Thymus (tissue), 11 donors: Measurements from ENCODE around the gene MAN1C1. TPM values are rescaled to one million over a fixed set of nuclear protein-coding genes. Genes with fewer than 3 reads are reported as not detected.

ENCODE experiments used
- DNase-seq, 9 donors: peaks; one replicate each; pipeline ENCODE4 v3.0.0-alpha.2; 2013; ENCODE audit warnings: low spot score in 9 of 9, low read depth in 6 of 9, missing footprints in 1 of 9
- H3K27ac ChIP-seq, 2 donors: one replicate each; pipeline ENCODE4 v1.5.1; 2013; ENCODE audit warnings: control low read depth in 1 of 2, low read depth in 1 of 2, low read length in 1 of 2, mild to moderate bottlenecking in 1 of 2, moderate library complexity in 1 of 2
- H3K27me3 ChIP-seq, 2 donors: one replicate each; pipeline ENCODE4 v1.5.1; 2013; ENCODE audit warnings: low read length in 1 of 2; ENCODE audit not compliant: control insufficient read depth in 2 of 2, insufficient read depth in 1 of 2
- H3K36me3 ChIP-seq, 2 donors: one replicate each; pipeline ENCODE4 v1.5.1; 2013; ENCODE audit warnings: low read length in 1 of 2, mild to moderate bottlenecking in 1 of 2, moderate library complexity in 1 of 2; ENCODE audit not compliant: control insufficient read depth in 2 of 2, insufficient read depth in 2 of 2
- H3K4me1 ChIP-seq, 2 donors: one replicate each; pipeline ENCODE4 v1.5.1; 2013; ENCODE audit warnings: low read length in 2 of 2; ENCODE audit not compliant: control insufficient read depth in 2 of 2, insufficient read depth in 2 of 2
- H3K4me3 ChIP-seq, 2 donors: one replicate each; pipeline ENCODE4 v1.5.1; 2013; ENCODE audit warnings: low read length in 2 of 2, control low read depth in 1 of 2, mild to moderate bottlenecking in 1 of 2
- H3K9me3 ChIP-seq, 2 donors: one replicate each; pipeline ENCODE4 v1.5.1; 2013; ENCODE audit warnings: low read length in 1 of 2, mild to moderate bottlenecking in 1 of 2; ENCODE audit not compliant: control insufficient read depth in 2 of 2, insufficient read depth in 1 of 2
- WGBS: extraction: QIAGEN DNeasy Blood & Tissue Kit; methylation state at CpG from one replicate; pipeline ENCODE4 v1.1.7; 2013; 5-methylcytosine and 5-hydroxymethylcytosine counted together
- polyA plus RNA-seq: library from polyadenylated mRNA; stranded (reverse); fragments of 200-250 nt; gene quantifications from one replicate; pipeline ENCODE4 v1.2.3, GENCODE V29; 2013
- total RNA-seq: library from RNA; stranded (reverse); fragments of 120-200 nt; gene quantifications from one replicate; pipeline ENCODE4 v1.2.4, GENCODE V29; 2013
- donor health status: healthy.

MAN1C1 gene
- total and polyA plus RNA-seq, 2 donors, result 9.7 to 18.4 TPM

GRCh38 chr1:25727635-25728286 is 111.2 kb downstream of the MAN1C1 start:
- H3K36me3 ChIP-seq, result no peaks in the 10 kb centered on the region
- H3K4me3 ChIP-seq, result no peak overlapping the region
- peaks cover 0 to 15% of the 10 kb centered on the region in 2 donors for H3K27me3 ChIP-seq
- WGBS, result 85% methylated on average over 12 of the region's 12 CpGs
- no peak for DNase-seq
- peaks cover 4 to 13% of the 10 kb centered on the region in 2 donors for H3K4me1 ChIP-seq
- no peak overlapping the region for H3K27ac ChIP-seq
- no peaks in the 10 kb centered on the region for H3K9me3 ChIP-seq

DNA sequence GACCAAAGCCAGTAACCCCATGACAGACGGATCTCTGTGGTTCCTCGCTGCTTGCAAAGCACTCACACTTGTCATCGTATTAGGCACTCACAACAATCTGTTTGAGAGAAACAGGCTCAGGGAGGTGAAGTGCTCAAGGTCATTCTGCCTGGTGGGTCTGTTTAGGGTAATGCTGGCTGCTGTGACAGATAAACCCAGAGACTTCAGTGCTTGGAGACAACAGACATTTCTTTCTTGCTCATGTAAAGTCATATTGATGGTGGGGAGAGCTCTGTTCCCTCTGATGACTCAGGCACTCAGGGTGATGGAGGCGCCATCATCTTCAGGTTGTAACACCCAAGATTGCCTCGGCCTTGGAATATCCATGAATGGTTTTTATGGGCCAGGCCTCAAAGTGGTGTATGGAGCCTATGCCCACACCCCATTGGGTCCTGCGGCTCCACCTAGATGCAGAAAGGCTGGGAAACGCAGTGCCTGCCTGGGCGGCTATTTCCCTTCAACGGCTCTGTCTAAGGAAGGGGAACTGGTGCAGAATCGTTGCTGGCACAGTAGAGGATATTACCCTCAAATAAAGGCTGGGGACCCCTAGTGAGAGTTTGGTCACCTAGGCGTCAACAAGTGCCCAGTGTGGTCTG is 111.8 kb downstream of the MAN1C1 start:
- no peak for DNase-seq
- H3K4me3 ChIP-seq, result no peak overlapping the region
- no peak overlapping the region for H3K27ac ChIP-seq
- H3K4me1 ChIP-seq, result peaks cover 4 to 13% of the 10 kb centered on the region in 2 donors
- H3K9me3 ChIP-seq, result no peaks in the 10 kb centered on the region
- WGBS, result 92% methylated on average over 11 of the region's 11 CpGs
- H3K27me3 ChIP-seq, result peaks cover 0 to 18% of the 10 kb centered on the region in 2 donors
- no peaks in the 10 kb centered on the region for H3K36me3 ChIP-seq

DNA sequence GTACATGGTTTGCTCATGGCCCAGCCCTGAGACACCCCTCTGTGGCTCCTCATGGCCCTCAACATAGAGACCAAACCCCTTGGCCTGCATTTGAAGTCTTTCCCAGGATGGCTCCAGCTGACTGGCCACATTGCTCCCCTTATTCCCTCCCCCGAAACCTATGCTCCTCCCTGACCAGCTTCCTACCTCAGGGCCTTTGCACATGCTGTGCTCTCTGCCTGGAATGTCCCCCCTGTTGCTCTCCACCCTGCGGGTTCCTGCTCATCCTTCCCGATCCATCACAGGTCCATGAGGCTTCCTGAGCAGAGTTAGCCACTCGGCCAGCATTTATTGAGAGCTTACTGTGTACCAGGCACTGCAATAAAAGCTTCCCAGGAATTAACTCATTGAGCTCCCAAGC is 112.5 kb downstream of the MAN1C1 start:
- WGBS, result 100% methylated on average over 4 of the region's 4 CpGs
- Histone ChIP-seq H3K27ac (no peak overlapping the region), H3K4me1 (peaks cover 4 to 13% of the 10 kb centered on the region in 2 donors), H3K36me3 (no peaks in the 10 kb centered on the region), H3K27me3 (peaks cover 0 to 18% of the 10 kb centered on the region in 2 donors), H3K9me3 (no peaks in the 10 kb centered on the region), H3K4me3 (no peak overlapping the region)
- no peak for DNase-seq

DNA sequence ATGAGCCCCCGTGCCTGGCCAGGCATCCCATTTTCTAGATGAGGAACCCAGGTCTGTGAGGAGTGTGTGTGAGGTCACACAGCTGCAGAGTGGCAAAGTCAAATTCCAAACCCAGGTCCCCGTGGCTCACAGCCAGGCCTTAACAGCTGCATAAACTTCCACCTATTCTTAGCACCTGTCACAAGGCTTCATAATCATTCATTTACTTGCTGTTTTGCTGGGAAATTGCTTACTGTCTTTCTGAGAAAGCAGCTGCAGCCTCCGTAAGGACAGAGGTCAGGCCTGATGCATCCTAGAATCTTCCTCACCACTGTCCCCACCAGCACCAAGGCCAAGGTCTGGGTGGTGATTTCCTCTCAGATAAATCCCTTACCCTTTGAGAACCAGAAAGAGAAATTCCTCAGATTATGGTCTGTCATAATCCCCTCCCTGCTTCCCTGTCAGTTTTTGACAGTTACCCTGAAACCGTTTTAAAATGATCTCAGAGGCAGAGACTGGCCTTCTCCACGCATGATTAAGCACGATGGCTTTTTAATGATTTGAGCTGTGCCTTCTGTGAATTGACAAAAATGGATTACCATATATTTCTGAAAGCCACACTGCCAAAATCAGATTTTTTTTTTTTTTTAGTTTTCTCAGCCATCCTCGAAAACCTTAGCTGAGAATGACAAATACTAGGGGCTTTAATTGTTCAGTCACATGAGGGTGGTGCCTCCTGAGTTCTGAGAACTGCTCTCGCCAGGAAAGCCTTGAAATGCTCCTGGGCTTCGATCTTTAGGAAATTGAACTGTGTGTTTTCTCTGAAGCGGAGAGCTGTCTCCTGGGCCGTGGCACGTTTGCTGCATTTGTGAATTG is 113.4 kb downstream of the MAN1C1 start:
- no peak overlapping the region for H3K4me3 ChIP-seq
- WGBS, result 64% methylated on average over 12 of the region's 12 CpGs
- no peak for DNase-seq
- no peak overlapping the region for H3K27ac ChIP-seq
- H3K4me1 ChIP-seq, result peaks cover 4 to 13% of the 10 kb centered on the region in 2 donors
- no peaks in the 10 kb centered on the region for H3K9me3 ChIP-seq
- H3K27me3 ChIP-seq, result peaks cover 0 to 16% of the 10 kb centered on the region in 2 donors
- H3K36me3 ChIP-seq, result no peaks in the 10 kb centered on the region

DNA sequence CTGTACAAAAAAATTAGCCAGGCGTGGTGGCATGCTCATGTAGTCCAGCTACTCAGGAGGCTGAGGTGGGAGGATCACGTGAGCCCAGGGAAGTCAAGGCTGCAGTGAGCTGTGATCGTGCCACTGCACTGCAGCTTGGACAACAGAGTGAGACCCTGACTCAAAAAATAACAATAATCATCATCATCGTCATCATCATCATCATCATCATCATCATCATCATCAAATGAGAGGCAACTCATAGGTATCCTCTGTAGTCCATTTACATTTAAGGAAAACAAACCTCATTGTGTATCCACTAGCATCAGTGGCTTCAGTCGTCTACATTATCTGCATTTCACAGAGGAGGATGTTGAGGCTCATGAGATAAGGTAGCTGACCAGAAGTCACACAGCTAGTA is 114.6 kb downstream of the MAN1C1 start:
- DNase-seq, result no peak
- no peaks in the 10 kb centered on the region for H3K9me3 ChIP-seq
- no peak overlapping the region for H3K27ac ChIP-seq
- 79% methylated on average over 5 of the region's 5 CpGs for WGBS
- H3K4me1 ChIP-seq, result peaks cover 4 to 13% of the 10 kb centered on the region in 2 donors
- no peak overlapping the region for H3K4me3 ChIP-seq
- peaks cover 2 to 13% of the 10 kb centered on the region in 2 donors for H3K27me3 ChIP-seq
- H3K36me3 ChIP-seq, result no peaks in the 10 kb centered on the region

DNA sequence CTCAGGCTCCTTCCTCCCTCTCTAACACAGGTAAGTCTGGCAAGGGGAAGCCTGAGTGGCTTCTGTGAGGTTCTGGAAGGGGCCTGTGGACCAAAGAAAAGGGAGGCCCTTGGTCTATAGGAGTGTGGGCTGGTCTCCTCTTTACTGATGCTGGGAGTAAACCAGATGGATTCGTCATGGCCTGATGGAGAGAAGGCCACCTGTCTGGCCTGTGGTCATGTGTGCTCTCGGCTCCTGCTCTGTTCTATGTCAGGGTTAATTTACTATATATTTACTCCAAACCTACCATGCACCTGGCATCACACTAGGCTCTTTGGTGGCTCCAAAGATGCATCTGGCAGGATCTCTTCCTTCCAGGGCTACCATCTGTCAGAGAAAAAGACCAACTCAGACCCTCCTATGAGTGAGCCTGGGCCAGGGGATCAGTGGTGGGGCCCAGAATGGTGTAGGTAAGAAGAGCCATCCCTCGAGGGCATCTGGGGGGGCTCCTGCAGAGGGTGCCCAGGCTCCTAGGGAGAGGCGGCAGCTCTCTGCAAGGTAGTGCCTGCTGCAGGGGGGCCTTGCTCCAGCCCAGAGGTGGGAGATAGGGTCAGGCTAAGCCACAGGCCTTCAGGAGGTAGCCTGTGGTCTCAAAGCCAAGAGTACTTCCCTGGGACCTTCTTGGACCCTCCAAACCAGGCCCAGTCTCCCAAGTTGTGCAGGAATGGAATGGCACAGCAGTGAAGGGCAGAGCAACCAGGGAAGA is 115.2 kb downstream of the MAN1C1 start:
- Histone ChIP-seq H3K36me3 (no peaks in the 10 kb centered on the region), H3K4me3 (no peak overlapping the region), H3K27ac (no peak overlapping the region), H3K4me1 (peaks cover 4 to 13% of the 10 kb centered on the region in 2 donors), H3K9me3 (no peaks in the 10 kb centered on the region), H3K27me3 (peaks cover 2 to 13% of the 10 kb centered on the region in 2 donors)
- 94% methylated on average over 4 of the region's 4 CpGs for WGBS
- no peak for DNase-seq

DNA sequence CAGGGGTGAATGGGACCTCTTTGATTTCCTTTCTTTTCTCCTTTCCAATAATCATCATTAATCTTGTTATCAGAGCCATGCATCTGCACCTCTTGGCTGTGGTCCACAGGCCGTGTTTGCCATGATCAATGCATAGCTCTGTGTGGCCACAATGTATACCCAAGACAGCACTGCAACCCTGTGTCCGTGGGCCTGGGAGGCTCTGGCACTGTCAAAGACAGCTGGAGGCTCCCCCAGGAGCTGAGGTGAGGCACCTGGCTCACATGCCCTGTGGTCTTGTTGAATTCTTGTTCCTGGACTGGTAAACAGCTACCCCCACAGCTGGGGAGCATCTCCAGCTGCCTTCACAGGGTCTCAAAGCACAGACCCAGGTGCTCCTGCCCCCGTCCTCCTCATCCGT is 116.2 kb downstream of the MAN1C1 start:
- no peak overlapping the region for H3K4me3 ChIP-seq
- H3K9me3 ChIP-seq, result no peaks in the 10 kb centered on the region
- no peaks in the 10 kb centered on the region for H3K36me3 ChIP-seq
- DNase-seq, result no peak
- peaks cover 2 to 11% of the 10 kb centered on the region in 2 donors for H3K27me3 ChIP-seq
- no peak overlapping the region for H3K27ac ChIP-seq
- H3K4me1 ChIP-seq, result peaks cover 4 to 8% of the 10 kb centered on the region in 2 donors
- WGBS, result 86% methylated on average over 4 of the region's 4 CpGs

- Histone ChIP-seq H3K27ac (no peak overlapping the region), H3K27me3 (peaks cover 2 to 9% of the 10 kb centered on the region in 2 donors), H3K36me3 (no peaks in the 10 kb centered on the region), H3K9me3 (no peaks in the 10 kb centered on the region), H3K4me3 (no peak overlapping the region), H3K4me1 (peaks cover 4 to 5% of the 10 kb centered on the region in 2 donors)
- 93% methylated on average over 9 of the region's 9 CpGs for WGBS
- no peak for DNase-seq
Observed at GRCh38 chr1:25733271-25733670, 116.7 kb downstream of the MAN1C1 start.
